Mammary epithelial cell (primary cell): ENCODE measurements around the gene RAB4B.

Experiments used
- EZH2 ChIP-seq: IDR thresholded peaks from 2 replicates; pipeline ENCODE4 v1.6.1; 2012; ENCODE audit warnings: low read length, inconsistent platforms, borderline replicate concordance
- TF ChIP-seq, protein P1 (sequence below), 2 donors: IDR thresholded peaks in 1 of 2; conservative IDR thresholded peaks in 1 of 2; 2 replicates each; pipeline ENCODE4 v1.5.1; 2011 to 2012; ENCODE audit warnings: inconsistent platforms in 2 of 2, low read length in 2 of 2, mild to moderate bottlenecking in 2 of 2, control low read depth in 1 of 2, low read depth in 1 of 2; ENCODE audit not compliant: insufficient read depth in 1 of 2; ENCODE audit errors: extremely low read depth in 1 of 2

GRCh38 chr19:40783711-40784110 lies 5.7 kb downstream of the RAB4B start:
- TF ChIP-seq, protein P1, sequence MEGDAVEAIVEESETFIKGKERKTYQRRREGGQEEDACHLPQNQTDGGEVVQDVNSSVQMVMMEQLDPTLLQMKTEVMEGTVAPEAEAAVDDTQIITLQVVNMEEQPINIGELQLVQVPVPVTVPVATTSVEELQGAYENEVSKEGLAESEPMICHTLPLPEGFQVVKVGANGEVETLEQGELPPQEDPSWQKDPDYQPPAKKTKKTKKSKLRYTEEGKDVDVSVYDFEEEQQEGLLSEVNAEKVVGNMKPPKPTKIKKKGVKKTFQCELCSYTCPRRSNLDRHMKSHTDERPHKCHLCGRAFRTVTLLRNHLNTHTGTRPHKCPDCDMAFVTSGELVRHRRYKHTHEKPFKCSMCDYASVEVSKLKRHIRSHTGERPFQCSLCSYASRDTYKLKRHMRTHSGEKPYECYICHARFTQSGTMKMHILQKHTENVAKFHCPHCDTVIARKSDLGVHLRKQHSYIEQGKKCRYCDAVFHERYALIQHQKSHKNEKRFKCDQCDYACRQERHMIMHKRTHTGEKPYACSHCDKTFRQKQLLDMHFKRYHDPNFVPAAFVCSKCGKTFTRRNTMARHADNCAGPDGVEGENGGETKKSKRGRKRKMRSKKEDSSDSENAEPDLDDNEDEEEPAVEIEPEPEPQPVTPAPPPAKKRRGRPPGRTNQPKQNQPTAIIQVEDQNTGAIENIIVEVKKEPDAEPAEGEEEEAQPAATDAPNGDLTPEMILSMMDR (conservative IDR thresholded peaks at IDR 0.05 in 1 of 2, IDR thresholded peaks at IDR 0.05 in 1 of 2; ENCODE audit: extremely low read depth in 1 of 2, insufficient read depth in 1 of 2, low read depth in 1 of 2, low read length in 2 of 2) = no peak
- no peak for TF ChIP-seq EZH2
